Breast epithelium (tissue), 4 donors: ENCODE results near the gene ACER3. TPM values are rescaled to one million over a fixed set of nuclear protein-coding genes. Genes with fewer than 3 reads are reported as not detected.

ENCODE experiments used
- DNase-seq, 2 donors: peaks; one replicate each; pipeline ENCODE4 v3.0.0-alpha.2; 2019; ENCODE audit warnings: low spot score in 2 of 2
- H3K27ac ChIP-seq, 2 donors: fragments of 200-600 bp; sonication (generic) in 1 of 2; one replicate each; pipeline ENCODE4 v1.5.1; 2016 to 2019; ENCODE audit warnings: mild to moderate bottlenecking in 1 of 2
- H3K27me3 ChIP-seq, 2 donors: fragments of 200-600 bp; sonication (generic) in 1 of 2; one replicate each; pipeline versions ENCODE4 v1.5.1 to v1.6.0; 2017 to 2019; ENCODE audit warnings: control low read depth in 1 of 2, mild to moderate bottlenecking in 1 of 2
- H3K36me3 ChIP-seq: fragments of 200-600 bp; one replicate; pipeline ENCODE4 v1.5.1; 2019
- H3K4me1 ChIP-seq, 2 donors: fragments of 200-600 bp; sonication (generic); one replicate each; pipeline ENCODE4 v1.5.1; 2016 to 2019; ENCODE audit warnings: control low read depth in 1 of 2
- H3K4me3 ChIP-seq, 3 donors: fragments of 200-600 bp; sonication (generic); 1 replicate in 2 of 3; 2 replicates in 1 of 3; pipeline ENCODE4 v1.5.1; 2016 to 2019; ENCODE audit warnings: mild to moderate bottlenecking in 3 of 3, moderate library complexity in 2 of 3
- H3K9me3 ChIP-seq, 2 donors: fragments of 200-600 bp; sonication (generic) in 1 of 2; one replicate each; pipeline ENCODE4 v1.5.1; 2016 to 2019; ENCODE audit warnings: control low read depth in 1 of 2
- CTCF ChIP-seq, 3 donors: fragments of 450-650 bp; IDR thresholded peaks; one replicate each; pipeline ENCODE4 v1.5.1; 2016 to 2017; ENCODE audit warnings: antibody characterized with exemption in 3 of 3, mild to moderate bottlenecking in 3 of 3, moderate library complexity in 3 of 3
- POLR2A ChIP-seq: fragments of 450-650 bp; IDR thresholded peaks from one replicate; pipeline ENCODE4 v1.6.1; 2016; ENCODE audit warnings: antibody characterized with exemption, mild to moderate bottlenecking, moderate library complexity
- POLR2AphosphoS5 ChIP-seq, 3 donors: sonication (generic); formaldehyde crosslinking; IDR thresholded peaks; one replicate each; pipeline ENCODE4 v1.6.1; 2017; ENCODE audit warnings: antibody characterized with exemption in 3 of 3
- intact Hi-C: fragments of 100-400 bp; cut with DNase I; formaldehyde crosslinking; loops from one replicate; pipeline ENCODE4 v1.15.1; 2023; ENCODE audit warnings: low total_unique reads
- total RNA-seq, 3 donors: library from RNA; depleted of rRNA; stranded (reverse); fragments of >200 nt; gene quantifications; one replicate each; pipeline ENCODE4 v1.1.0, GENCODE V29; 2016

The ACER3 gene
- total RNA-seq, 3 donors from 2014 or later: 8.2 to 35.2 (median 12.9) TPM

- Histone ChIP-seq H3K36me3 (no peaks in the 10 kb centered on the region), H3K4me3 (no peak overlapping the region), H3K27me3 (no peaks in the 10 kb centered on the region), H3K27ac (no peak overlapping the region), H3K4me1 (peaks cover 0 to 11% of the 10 kb centered on the region in 2 donors), H3K9me3 (no peaks in the 10 kb centered on the region)
- intact Hi-C loops: loop anchor here (10.0 kb wide), 1 partner anchor 616 kb away; no protein-coding TSS in a partner anchor
- TF ChIP-seq POLR2AphosphoS5 (IDR thresholded peaks at IDR 0.05): no peak
- TF ChIP-seq POLR2A: no peak
- TF ChIP-seq CTCF (IDR thresholded peaks at IDR 0.05): no peak
- DNase-seq: no peak
These were observed 22.0 kb upstream of the ACER3 start for GRCh38 chr11:76838678-76839068.

- H3K36me3 ChIP-seq: no peaks in the 10 kb centered on the region
- no peaks in the 10 kb centered on the region for H3K27me3 ChIP-seq
- no peaks in the 10 kb centered on the region for H3K9me3 ChIP-seq
- H3K4me1 ChIP-seq: peaks cover 0 to 11% of the 10 kb centered on the region in 2 donors
- DNase-seq: no peak
- no peak overlapping the region for H3K4me3 ChIP-seq
- no peak overlapping the region for H3K27ac ChIP-seq
- intact Hi-C loops: loop anchor here (10.0 kb wide), 1 partner anchor 615 kb away; no protein-coding TSS in a partner anchor
- no peak for TF ChIP-seq POLR2A
- TF ChIP-seq POLR2AphosphoS5 (IDR thresholded peaks at IDR 0.05): no peak
- TF ChIP-seq CTCF (IDR thresholded peaks at IDR 0.05): no peak
These were observed 21.4 kb upstream of the ACER3 start for GRCh38 chr11:76839311-76839710.

GRCh38 chr11:76841923-76842452, 18.7 kb upstream of the ACER3 start:
- intact Hi-C loops: no loop called here
- no peak overlapping the region for H3K4me3 ChIP-seq

GRCh38 chr11:76843907-76844306, 16.8 kb upstream of the ACER3 start:
- no peak for DNase-seq
- no peaks in the 10 kb centered on the region for H3K36me3 ChIP-seq
- H3K4me1 ChIP-seq: no peaks in the 10 kb centered on the region
- intact Hi-C loops: no loop called here
- no peak overlapping the region for H3K27ac ChIP-seq
- no peak overlapping the region for H3K4me3 ChIP-seq
- no peaks in the 10 kb centered on the region for H3K27me3 ChIP-seq
- H3K9me3 ChIP-seq: no peaks in the 10 kb centered on the region
- TF ChIP-seq CTCF (IDR thresholded peaks at IDR 0.05) (no peak), POLR2A (no peak), POLR2AphosphoS5 (IDR thresholded peaks at IDR 0.05) (no peak)

More at GRCh38 chr11:76841923-76842452, 18.7 kb upstream of the ACER3 start:
- no peaks in the 10 kb centered on the region for H3K36me3 ChIP-seq
- no peak overlapping the region for H3K27ac ChIP-seq
- peaks cover 0 to 1% of the 10 kb centered on the region in 2 donors for H3K4me1 ChIP-seq
- H3K9me3 ChIP-seq: no peaks in the 10 kb centered on the region
- no peak for TF ChIP-seq POLR2AphosphoS5 (IDR thresholded peaks at IDR 0.05)
- no peak for TF ChIP-seq POLR2A
- TF ChIP-seq CTCF (IDR thresholded peaks at IDR 0.05): no peak
- DNase-seq: no peak
- H3K27me3 ChIP-seq: no peaks in the 10 kb centered on the region

- H3K9me3 ChIP-seq: no peaks in the 10 kb centered on the region
- H3K27me3 ChIP-seq: no peaks in the 10 kb centered on the region
- no peak overlapping the region for H3K27ac ChIP-seq
- DNase-seq: no peak
- intact Hi-C loops: no loop called here
- TF ChIP-seq POLR2AphosphoS5 (IDR thresholded peaks at IDR 0.05) (no peak), POLR2A (no peak), CTCF (IDR thresholded peaks at IDR 0.05) (no peak)
- H3K36me3 ChIP-seq: no peaks in the 10 kb centered on the region
- no peaks in the 10 kb centered on the region for H3K4me1 ChIP-seq
- no peak overlapping the region for H3K4me3 ChIP-seq
These were observed 16.2 kb upstream of the ACER3 start for GRCh38 chr11:76844511-76844910.
